Mucosa of descending colon (tissue), 3 donors: ENCODE data around the gene PARM1. TPM values are rescaled to one million over a fixed set of nuclear protein-coding genes. Genes with fewer than 3 reads are reported as not detected.
A peak's percentile ranks its signal among the peaks of the same experiment; 100 is the strongest.

ENCODE experiments used
- ATAC-seq: fragments of 200-7000 bp; cut with Tn5 transposase; one replicate; pipeline ENCODE4 v1.9.1; 2020; ENCODE audit warnings: mild to moderate bottlenecking, moderate library complexity
- DNase-seq, 3 donors: peaks; one replicate each; pipeline ENCODE4 v3.0.0-alpha.2; 2020
- H3K36me3 ChIP-seq: fragments of 200-600 bp; one replicate; pipeline ENCODE4 v1.8.0; 2021; ENCODE audit warnings: low read depth, mild to moderate bottlenecking
- H3K4me1 ChIP-seq: fragments of 200-600 bp; one replicate; pipeline ENCODE4 v1.8.0; 2021; ENCODE audit warnings: low read depth, mild to moderate bottlenecking
- H3K4me3 ChIP-seq: fragments of 200-600 bp; one replicate; pipeline ENCODE4 v1.8.0; 2021; ENCODE audit warnings: mild to moderate bottlenecking
- H3K9me3 ChIP-seq: fragments of 200-600 bp; one replicate; pipeline ENCODE4 v1.8.0; 2021; ENCODE audit warnings: mild to moderate bottlenecking
- CTCF ChIP-seq: fragments of 200-600 bp; IDR thresholded peaks from one replicate; pipeline ENCODE4 v1.8.0; 2022; ENCODE audit warnings: antibody characterized with exemption, mild to moderate bottlenecking
- intact Hi-C, 2 donors: fragments of 100-400 bp; cut with DNase I in 1 of 2; cut with micrococcal nuclease in 1 of 2; formaldehyde crosslinking; loops; one replicate each; pipeline versions ENCODE4 v1.11.0 to v1.11.1; 2022; cut with DNase I, micrococcal nuclease
- total RNA-seq, 3 donors: library from RNA; stranded (reverse); fragmentation: NEBNext Ultra II Directional in 2 of 3; extraction: Animal tissue kit (Norgen Biotek cat#: 25700) in 2 of 3; gene quantifications; one replicate each; pipeline versions ENCODE4 v1.2.1 to v1.2.4, GENCODE V29; 2021 to 2023
- donor health status: DM: no; HTN: no; CAD: no; lungs with moderate emphysema.
- donor health status: DM: no; HTN: no; CAD: no.
- donor health status: DM: no; HTN: yes; CAD: no.

The PARM1 gene
- total RNA-seq, 3 donors from 2014 or later = 120 to 286 (median 209) TPM

- intact Hi-C loops = no loop called here
- ATAC-seq (no peak), DNase-seq (no peak)
- no peak for TF ChIP-seq CTCF
- no peaks in the 10 kb centered on the region for H3K4me1 ChIP-seq
- no peaks in the 10 kb centered on the region for H3K36me3 ChIP-seq
- no peaks in the 10 kb centered on the region for H3K9me3 ChIP-seq
- no peak overlapping the region for H3K4me3 ChIP-seq
Observed at GRCh38 chr4:74962584-74962983, 29.7 kb downstream of the PARM1 start.

- no peaks in the 10 kb centered on the region for H3K36me3 ChIP-seq
- ATAC-seq (no peak), DNase-seq (no peak)
- H3K9me3 ChIP-seq = no peaks in the 10 kb centered on the region
- intact Hi-C loops = no loop called here
- no peaks in the 10 kb centered on the region for H3K4me1 ChIP-seq
- no peak for TF ChIP-seq CTCF
- no peak overlapping the region for H3K4me3 ChIP-seq
Observed at GRCh38 chr4:74964311-74964710, 31.4 kb downstream of the PARM1 start.

- no peak for DNase-seq
- intact Hi-C loops = no loop called here
- no peak overlapping the region for H3K4me3 ChIP-seq
- H3K4me1 ChIP-seq = no peaks in the 10 kb centered on the region
- H3K9me3 ChIP-seq = no peaks in the 10 kb centered on the region
- ATAC-seq = no peak
- H3K36me3 ChIP-seq = no peaks in the 10 kb centered on the region
- TF ChIP-seq CTCF = no peak
Observed at GRCh38 chr4:74967324-74967723, 34.4 kb downstream of the PARM1 start.

GRCh38 chr4:74968456-74969164 is 35.7 kb downstream of the PARM1 start:
- Histone ChIP-seq H3K4me3 (no peak overlapping the region), H3K4me1 (no peaks in the 10 kb centered on the region), H3K36me3 (no peaks in the 10 kb centered on the region), H3K9me3 (no peaks in the 10 kb centered on the region)
- intact Hi-C loops = no loop called here
- no peak for TF ChIP-seq CTCF
- no peak for ATAC-seq
- no peak for DNase-seq

GRCh38 chr4:74969507-74970474 is 36.9 kb downstream of the PARM1 start:
- DNase-seq (no peak), ATAC-seq (peak; percentile 75)
- Histone ChIP-seq H3K4me1 (no peaks in the 10 kb centered on the region), H3K4me3 (no peak overlapping the region), H3K36me3 (no peaks in the 10 kb centered on the region), H3K9me3 (no peaks in the 10 kb centered on the region)
- intact Hi-C loops = no loop called here
- no peak for TF ChIP-seq CTCF
